H1 (cell line): Measurements from ENCODE around the gene CTNND2.

Source experiments
- ATF2 ChIP-seq: IDR thresholded peaks from 2 replicates; pipeline ENCODE4 v1.6.1; 2012; ENCODE audit warnings: low read length, inconsistent platforms
- BRCA1 ChIP-seq: IDR thresholded peaks from 2 replicates; pipeline ENCODE4 v1.6.1; 2012; ENCODE audit warnings: low read depth, low read length, improper control_type of control experiment
- CTCF ChIP-seq, 3 experiments: IDR thresholded peaks; 1 replicate in 2 of 3; 2 replicates in 1 of 3; pipeline versions ENCODE4 v1.5.1 to v1.6.1; 2011; ENCODE audit warnings: low read length in 3 of 3, mild to moderate bottlenecking in 3 of 3, inconsistent platforms in 2 of 3, low read depth in 1 of 3, moderate library complexity in 1 of 3; ENCODE audit not compliant: insufficient read depth in 1 of 3; ENCODE audit errors: control extremely low read depth in 1 of 3
- GABPA ChIP-seq: IDR thresholded peaks from 2 replicates; pipeline ENCODE4 v1.6.1; 2011; ENCODE audit warnings: mild to moderate bottlenecking, low read length, moderate library complexity, borderline replicate concordance; ENCODE audit not compliant: insufficient read depth
- GTF2F1 ChIP-seq: IDR thresholded peaks from 2 replicates; pipeline ENCODE4 v1.6.1; 2012; ENCODE audit warnings: low read depth, low read length, improper control_type of control experiment, borderline replicate concordance

DNA sequence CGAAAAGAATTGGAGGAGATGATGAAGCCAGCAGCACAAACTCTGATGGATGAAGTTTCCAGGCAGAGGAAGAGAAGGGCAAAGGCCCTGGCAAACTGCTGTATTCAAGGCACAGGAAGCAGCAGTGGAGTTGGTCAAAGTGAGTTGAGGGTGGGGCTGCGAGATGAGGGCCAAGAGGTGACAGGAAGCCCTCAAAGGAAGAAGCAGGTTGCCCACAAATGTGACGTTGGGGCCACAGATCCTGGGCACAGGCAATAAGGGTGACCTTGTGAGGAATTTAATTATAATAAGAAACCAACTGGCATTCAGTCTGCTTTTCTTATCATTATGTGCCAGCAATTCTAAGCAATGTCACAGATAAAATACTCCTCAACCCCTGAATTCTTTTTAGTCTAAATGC is 261.8 kb downstream of the CTNND2 start:
- TF ChIP-seq GABPA (no peak), BRCA1 (no peak), CTCF (IDR thresholded peaks at IDR 0.05; ENCODE audit: control extremely low read depth in 1 of 3, insufficient read depth in 1 of 3, low read depth in 1 of 3, low read length in 3 of 3) (no peak), GTF2F1 (no peak), ATF2 (no peak)
